ENCODE measurements around the gene CWH43.

DNA sequence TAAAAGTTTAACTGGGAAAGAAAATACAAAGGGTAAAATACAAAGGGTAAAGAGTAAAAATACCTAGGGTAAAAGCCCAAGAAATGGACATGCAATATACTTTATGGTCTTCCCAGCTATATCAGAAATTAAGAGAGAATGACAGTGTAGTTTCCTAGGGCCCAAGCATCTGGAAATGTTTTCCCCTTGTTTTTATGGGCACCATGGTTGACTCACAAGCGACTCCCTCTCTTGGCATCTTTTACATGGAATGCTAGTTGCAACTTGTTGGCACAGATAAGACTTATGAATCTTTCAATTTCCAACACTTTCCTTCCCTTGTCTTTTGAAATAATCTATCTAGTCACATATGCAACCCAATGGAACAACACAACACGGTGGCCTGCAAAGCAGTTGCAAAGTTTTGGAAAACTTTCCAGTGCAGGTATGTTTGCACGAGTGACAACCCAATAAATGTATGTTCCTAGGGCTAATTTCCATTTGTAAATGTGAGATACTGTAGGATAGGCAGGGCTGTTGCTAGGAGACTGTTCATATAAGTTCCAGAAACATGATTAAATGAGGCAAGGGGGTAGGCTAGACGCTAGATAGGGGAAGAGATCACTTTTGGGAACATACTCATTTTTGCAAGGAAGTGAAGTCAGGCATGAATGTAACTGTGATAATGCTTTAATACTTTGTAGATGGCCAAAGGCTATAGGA is 36.4 kb upstream of the CWH43 start:
- TF ChIP-seq, protein P1, sequence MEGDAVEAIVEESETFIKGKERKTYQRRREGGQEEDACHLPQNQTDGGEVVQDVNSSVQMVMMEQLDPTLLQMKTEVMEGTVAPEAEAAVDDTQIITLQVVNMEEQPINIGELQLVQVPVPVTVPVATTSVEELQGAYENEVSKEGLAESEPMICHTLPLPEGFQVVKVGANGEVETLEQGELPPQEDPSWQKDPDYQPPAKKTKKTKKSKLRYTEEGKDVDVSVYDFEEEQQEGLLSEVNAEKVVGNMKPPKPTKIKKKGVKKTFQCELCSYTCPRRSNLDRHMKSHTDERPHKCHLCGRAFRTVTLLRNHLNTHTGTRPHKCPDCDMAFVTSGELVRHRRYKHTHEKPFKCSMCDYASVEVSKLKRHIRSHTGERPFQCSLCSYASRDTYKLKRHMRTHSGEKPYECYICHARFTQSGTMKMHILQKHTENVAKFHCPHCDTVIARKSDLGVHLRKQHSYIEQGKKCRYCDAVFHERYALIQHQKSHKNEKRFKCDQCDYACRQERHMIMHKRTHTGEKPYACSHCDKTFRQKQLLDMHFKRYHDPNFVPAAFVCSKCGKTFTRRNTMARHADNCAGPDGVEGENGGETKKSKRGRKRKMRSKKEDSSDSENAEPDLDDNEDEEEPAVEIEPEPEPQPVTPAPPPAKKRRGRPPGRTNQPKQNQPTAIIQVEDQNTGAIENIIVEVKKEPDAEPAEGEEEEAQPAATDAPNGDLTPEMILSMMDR (IDR thresholded peaks at IDR 0.05), result no peak
- TF ChIP-seq POLR2A (IDR thresholded peaks at IDR 0.05), result no peak
